ENCODE measurements around the gene AEBP1. TPM values are rescaled to one million over a fixed set of nuclear protein-coding genes. Genes with fewer than 3 reads are reported as not detected.

AEBP1 gene
- total RNA-seq, 2 donors from 2014 or later, result 40.4 to 219 TPM

- DNase-seq (ENCODE audit: low spot score), result no peak
- no peaks in the 10 kb centered on the region for H3K36me3 ChIP-seq
- no peak overlapping the region for H3K4me3 ChIP-seq
- intact Hi-C loops (cut with DNase I), result no loop called here
- H3K9me3 ChIP-seq, result no peaks in the 10 kb centered on the region
- TF ChIP-seq CTCF (IDR thresholded peaks at IDR 0.05), result no peak
- no peak for TF ChIP-seq POLR2AphosphoS5 (IDR thresholded peaks at IDR 0.05)
- TF ChIP-seq POLR2A (IDR thresholded peaks at IDR 0.05), result no peak
- no peak overlapping the region for H3K27ac ChIP-seq
- WGBS, result 100% methylated on average over 3 of the region's 3 CpGs
- H3K4me1 ChIP-seq (replicated peaks), result no peaks in the 10 kb centered on the region
- H3K27me3 ChIP-seq (replicated peaks; ENCODE audit: insufficient read depth), result no peaks in the 10 kb centered on the region
These were observed 8.4 kb upstream of the AEBP1 start for GRCh38 chr7:44095781-44096180.

GRCh38 chr7:44096326-44096881, 7.7 kb upstream of the AEBP1 start:
- no peaks in the 10 kb centered on the region for H3K4me1 ChIP-seq (replicated peaks)

GRCh38 chr7:44097064-44097932, 6.8 kb upstream of the AEBP1 start:
- H3K4me1 ChIP-seq (replicated peaks), result no peaks in the 10 kb centered on the region
- H3K9me3 ChIP-seq, result no peaks in the 10 kb centered on the region
- no peaks in the 10 kb centered on the region for H3K36me3 ChIP-seq
- TF ChIP-seq POLR2AphosphoS5 (IDR thresholded peaks at IDR 0.05) (no peak), CTCF (IDR thresholded peaks at IDR 0.05) (no peak), POLR2A (IDR thresholded peaks at IDR 0.05) (no peak)
- no peak overlapping the region for H3K4me3 ChIP-seq
- 76% methylated on average over 9 of the region's 9 CpGs for WGBS
- DNase-seq (ENCODE audit: low spot score), result no peak
- no peak overlapping the region for H3K27ac ChIP-seq
- no peaks in the 10 kb centered on the region for H3K27me3 ChIP-seq (replicated peaks; ENCODE audit: insufficient read depth)
- intact Hi-C loops (cut with DNase I), result no loop called here

More at GRCh38 chr7:44096326-44096881, 7.7 kb upstream of the AEBP1 start:
- TF ChIP-seq POLR2A (IDR thresholded peaks at IDR 0.05) (no peak), POLR2AphosphoS5 (IDR thresholded peaks at IDR 0.05) (no peak), CTCF (IDR thresholded peaks at IDR 0.05) (no peak)
- no peaks in the 10 kb centered on the region for H3K9me3 ChIP-seq
- 89% methylated on average over 8 of the region's 8 CpGs for WGBS
- no peaks in the 10 kb centered on the region for H3K27me3 ChIP-seq (replicated peaks; ENCODE audit: insufficient read depth)
- DNase-seq (ENCODE audit: low spot score), result no peak
- intact Hi-C loops (cut with DNase I), result no loop called here
- no peak overlapping the region for H3K4me3 ChIP-seq
- H3K27ac ChIP-seq, result no peak overlapping the region
- no peaks in the 10 kb centered on the region for H3K36me3 ChIP-seq

- no peaks in the 10 kb centered on the region for H3K4me1 ChIP-seq (replicated peaks)
- no peaks in the 10 kb centered on the region for H3K9me3 ChIP-seq
- no peak overlapping the region for H3K4me3 ChIP-seq
- no peaks in the 10 kb centered on the region for H3K27me3 ChIP-seq (replicated peaks; ENCODE audit: insufficient read depth)
- TF ChIP-seq POLR2AphosphoS5 (IDR thresholded peaks at IDR 0.05) (no peak), POLR2A (IDR thresholded peaks at IDR 0.05) (no peak), CTCF (IDR thresholded peaks at IDR 0.05) (no peak)
- H3K36me3 ChIP-seq, result no peaks in the 10 kb centered on the region
- DNase-seq (ENCODE audit: low spot score), result no peak
- 90% methylated on average over 6 of the region's 6 CpGs for WGBS
- intact Hi-C loops (cut with DNase I), result no loop called here
- no peak overlapping the region for H3K27ac ChIP-seq
These were observed 5.8 kb upstream of the AEBP1 start for GRCh38 chr7:44098092-44099068.
